Panc1 (cell line): ENCODE results near the gene EIF4E. TPM values are rescaled to one million over a fixed set of nuclear protein-coding genes. Genes with fewer than 3 reads are reported as not detected.

Source experiments
- ATAC-seq: fragments of 200-7000 bp; cut with Tn5 transposase; 2 replicates; pipeline ENCODE4 v1.9.1; 2020; ENCODE audit warnings: mild to moderate bottlenecking, moderate library complexity
- Bru-seq: library from RNA; stranded (reverse); fragments of 400-500 nt; gene quantifications from one replicate; lab custom pipeline; 2021; lab: Mats Ljungman, UMichigan
- BruChase-seq, 2 experiments: library from RNA; stranded (reverse); fragments of 400-500 nt; gene quantifications; one replicate each; lab custom pipeline; 2021; lab: Mats Ljungman, UMichigan
- BruUV-seq: library from RNA; stranded (reverse); fragments of 400-500 nt; replicated peaks from 2 replicates; lab custom pipeline; 2021; lab: Mats Ljungman, UMichigan
- CTCF ChIA-PET: fragments of 300-600 bp; sonication (Branson Sonifier 250); formaldehyde crosslinking; loops from one replicate; lab custom pipeline; 2022; ENCODE audit warnings: antibody characterized with exemption; lab: Charles Lee
- POLR2A ChIA-PET: fragments of 300-600 bp; sonication (Branson Sonifier 250); formaldehyde crosslinking; loops from one replicate; lab custom pipeline; 2022; ENCODE audit warnings: antibody characterized with exemption; lab: Charles Lee
- DNase-seq: peaks from one replicate; pipeline ENCODE4 v3.0.0-alpha.2; 2010; ENCODE audit warnings: low read depth, low spot score
- H3K27ac ChIP-seq: 2 replicates; pipeline ENCODE4 v1.5.1; 2011; ENCODE audit warnings: mild to moderate bottlenecking, low read length, inconsistent platforms
- H3K27me3 ChIP-seq: fragments of 200-500 bp; sonication (Bioruptor generic); 2 replicates; pipeline ENCODE4 v1.6.0; 2014; ENCODE audit warnings: low read length, inconsistent platforms; ENCODE audit not compliant: control insufficient read depth, insufficient read depth
- H3K36me3 ChIP-seq: fragments of 200-500 bp; sonication (Bioruptor generic); 2 replicates; pipeline ENCODE4 v1.5.1; 2014; ENCODE audit warnings: inconsistent platforms, mild to moderate bottlenecking, low read length, moderate library complexity; ENCODE audit not compliant: control insufficient read depth, insufficient read depth
- H3K4me1 ChIP-seq: 2 replicates; pipeline ENCODE4 v1.5.1; 2011; ENCODE audit warnings: inconsistent platforms, mild to moderate bottlenecking, low read length, moderate library complexity; ENCODE audit not compliant: control insufficient read depth, insufficient read depth
- H3K4me3 ChIP-seq, 2 experiments: 2 replicates each; pipeline ENCODE4 v1.5.1; 2011 to 2012; ENCODE audit warnings: low read depth in 2 of 2, low read length in 2 of 2, mild to moderate bottlenecking in 2 of 2, inconsistent platforms in 1 of 2, moderate library complexity in 1 of 2
- H3K9me3 ChIP-seq: fragments of 200-500 bp; sonication (Bioruptor generic); 2 replicates; pipeline ENCODE4 v1.5.1; 2014; ENCODE audit warnings: low read depth, mild to moderate bottlenecking, inconsistent platforms, low read length, moderate library complexity; ENCODE audit not compliant: control insufficient read depth, insufficient read depth
- POLR2AphosphoS5 ChIP-seq: IDR thresholded peaks from 2 replicates; pipeline ENCODE4 v1.6.1; 2012; ENCODE audit warnings: mild to moderate bottlenecking, low read depth, low read length, moderate library complexity
- SIN3A ChIP-seq: IDR thresholded peaks from 2 replicates; pipeline ENCODE4 v1.6.1; 2012; ENCODE audit warnings: low read depth, mild to moderate bottlenecking, low read length, moderate library complexity, borderline replicate concordance; ENCODE audit not compliant: insufficient read depth
- TCF7L2 ChIP-seq: IDR thresholded peaks from 2 replicates; pipeline ENCODE4 v1.6.1; 2011; ENCODE audit warnings: mild to moderate bottlenecking, low read depth, low read length, inconsistent platforms
- in situ Hi-C: cut with HindIII; loops from 2 replicates; pipeline ENCODE4 v1.10.0; 2016; ENCODE audit warnings: low sequenced_read_pairs, low pct_unique_long_range_greater_than_20kb
- intact Hi-C: fragments of 100-400 bp; cut with micrococcal nuclease; formaldehyde crosslinking; loops from one replicate; pipeline ENCODE4 v1.10.0; 2022; ENCODE audit not compliant: unreplicated experiment
- long read RNA-seq: library from polyadenylated mRNA; unstranded; transcript quantifications from one replicate; pipeline ENCODE4 v2.0.0, GENCODE V29; 2021; ENCODE audit not compliant: unreplicated experiment
- polyA plus RNA-seq: library from polyadenylated mRNA; unstranded; fragments of >200 nt; gene quantifications from one replicate; pipeline ENCODE4 v1.2.1, GENCODE V29; 2012; ENCODE audit warnings: missing spikeins; ENCODE audit not compliant: insufficient read length
- total RNA-seq: library from RNA; stranded (reverse); gene quantifications from one replicate; pipeline ENCODE4 v1.2.1, GENCODE V29; 2021; ENCODE audit not compliant: unreplicated experiment
- TF ChIP-seq, protein P1 (sequence below): fragments of 450-650 bp; IDR thresholded peaks from 2 replicates; pipeline ENCODE4 v1.5.1; 2017; ENCODE audit warnings: mild to moderate bottlenecking
- TF ChIP-seq, protein P2 (sequence below), 2 experiments: IDR thresholded peaks; 2 replicates each; pipeline ENCODE4 v1.6.1; 2011 to 2012; ENCODE audit warnings: low read depth in 2 of 2, control low read depth in 1 of 2, low read length in 1 of 2, mild to moderate bottlenecking in 1 of 2, moderate library complexity in 1 of 2; ENCODE audit not compliant: insufficient read depth in 1 of 2

Gene EIF4E, protein sequence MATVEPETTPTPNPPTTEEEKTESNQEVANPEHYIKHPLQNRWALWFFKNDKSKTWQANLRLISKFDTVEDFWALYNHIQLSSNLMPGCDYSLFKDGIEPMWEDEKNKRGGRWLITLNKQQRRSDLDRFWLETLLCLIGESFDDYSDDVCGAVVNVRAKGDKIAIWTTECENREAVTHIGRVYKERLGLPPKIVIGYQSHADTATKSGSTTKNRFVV
- total RNA-seq (89.7 TPM), Bru-seq, nascent RNA (percentile 93 among the genes with signal in this experiment), BruChase-seq, experiment 1, labeled RNA remaining after a 2-hour chase (percentile 89 among the genes with signal in this experiment), BruChase-seq, experiment 2, labeled RNA remaining after a 6-hour chase (percentile 91 among the genes with signal in this experiment)
- polyA plus RNA-seq, result 35.9 TPM
- long read RNA-seq, full-length matches to known transcripts, result 74 of 92 reads
- long read RNA-seq, partial matches to known transcripts, result 10 of 92 reads
- long read RNA-seq, other reads (novel, unspliced or antisense), result 8 of 92 reads

DNA sequence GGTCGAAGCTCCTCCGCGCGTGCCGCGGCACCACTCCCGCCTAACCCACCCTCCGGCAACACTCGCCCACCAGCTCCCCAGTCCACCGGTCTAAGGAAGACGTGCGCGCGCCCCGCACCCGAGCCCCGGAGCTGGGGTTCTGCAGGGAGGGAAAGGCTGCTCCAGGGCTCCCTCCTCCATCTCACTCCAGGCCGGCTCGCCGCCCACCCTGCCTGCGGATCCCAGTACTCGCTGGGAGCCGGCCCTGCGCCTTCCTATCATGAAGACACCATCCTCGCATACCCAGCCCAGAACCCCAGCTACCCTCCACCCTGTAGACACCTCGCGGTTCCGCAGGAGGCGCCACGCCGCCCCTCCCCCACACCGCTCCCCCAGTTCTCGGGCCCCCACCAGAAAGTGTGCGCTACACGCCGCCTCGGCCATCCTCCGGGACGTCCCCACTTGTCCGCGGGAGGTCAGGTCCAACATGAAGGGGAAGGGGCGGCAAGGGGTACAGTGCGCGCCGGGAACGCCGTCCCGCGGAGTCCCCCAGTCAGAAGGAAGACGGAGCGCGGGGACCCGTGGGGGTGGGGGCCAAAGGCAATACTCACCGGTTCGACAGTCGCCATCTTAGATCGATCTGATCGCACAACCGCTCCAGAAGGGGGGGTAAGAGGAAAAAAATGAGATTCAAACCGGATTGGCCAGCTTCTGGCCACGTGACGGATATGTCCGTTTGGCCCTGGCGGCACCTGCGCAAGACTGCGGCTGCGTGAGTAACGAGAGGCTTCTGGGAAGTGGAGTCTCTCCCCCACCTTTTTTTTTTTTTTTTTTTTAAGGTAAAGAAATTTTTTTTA, at the start of gene EIF4E:
EIF4E (minus strand) TSS at position 629 of the 836 bp plus-strand sequence; CDS start at position 608, 21 bp downstream.
- no peaks in the 10 kb centered on the region for H3K9me3 ChIP-seq
- ATAC-seq, result peak; percentile 84
- TF ChIP-seq POLR2AphosphoS5 (0 out of 2 replicates have a peak, but pooled peaks have one; percentile 48), TCF7L2 (no peak)
- TF ChIP-seq, protein P1, sequence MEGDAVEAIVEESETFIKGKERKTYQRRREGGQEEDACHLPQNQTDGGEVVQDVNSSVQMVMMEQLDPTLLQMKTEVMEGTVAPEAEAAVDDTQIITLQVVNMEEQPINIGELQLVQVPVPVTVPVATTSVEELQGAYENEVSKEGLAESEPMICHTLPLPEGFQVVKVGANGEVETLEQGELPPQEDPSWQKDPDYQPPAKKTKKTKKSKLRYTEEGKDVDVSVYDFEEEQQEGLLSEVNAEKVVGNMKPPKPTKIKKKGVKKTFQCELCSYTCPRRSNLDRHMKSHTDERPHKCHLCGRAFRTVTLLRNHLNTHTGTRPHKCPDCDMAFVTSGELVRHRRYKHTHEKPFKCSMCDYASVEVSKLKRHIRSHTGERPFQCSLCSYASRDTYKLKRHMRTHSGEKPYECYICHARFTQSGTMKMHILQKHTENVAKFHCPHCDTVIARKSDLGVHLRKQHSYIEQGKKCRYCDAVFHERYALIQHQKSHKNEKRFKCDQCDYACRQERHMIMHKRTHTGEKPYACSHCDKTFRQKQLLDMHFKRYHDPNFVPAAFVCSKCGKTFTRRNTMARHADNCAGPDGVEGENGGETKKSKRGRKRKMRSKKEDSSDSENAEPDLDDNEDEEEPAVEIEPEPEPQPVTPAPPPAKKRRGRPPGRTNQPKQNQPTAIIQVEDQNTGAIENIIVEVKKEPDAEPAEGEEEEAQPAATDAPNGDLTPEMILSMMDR, result no peak
- DNase-seq, result peak; percentile 90
- ChIA-PET POLR2A (interaction anchor here (0.5 to 0.6 kb wide), 2 partner anchors 16 to 271 kb away, joined by 3 to 4 read pairs; no protein-coding TSS in a partner anchor), CTCF (no interaction called here)
- peaks cover 10% of the 10 kb centered on the region for H3K4me1 ChIP-seq
- H3K27me3 ChIP-seq, result no peaks in the 10 kb centered on the region
- H3K27ac ChIP-seq, result peak within 1 kb of the TSS; percentile 96
- intact Hi-C loops (loop anchor here (5.0 to 10.0 kb wide), 2 partner anchors 126 to 266 kb away; no protein-coding TSS in a partner anchor), in situ Hi-C loops (no loop called here)
- BruUV-seq, result no TSS peak
- peak within 1 kb of the TSS; percentile 67 to 75 for H3K4me3 ChIP-seq
- peaks cover 6% of the 10 kb centered on the region for H3K36me3 ChIP-seq

DNA sequence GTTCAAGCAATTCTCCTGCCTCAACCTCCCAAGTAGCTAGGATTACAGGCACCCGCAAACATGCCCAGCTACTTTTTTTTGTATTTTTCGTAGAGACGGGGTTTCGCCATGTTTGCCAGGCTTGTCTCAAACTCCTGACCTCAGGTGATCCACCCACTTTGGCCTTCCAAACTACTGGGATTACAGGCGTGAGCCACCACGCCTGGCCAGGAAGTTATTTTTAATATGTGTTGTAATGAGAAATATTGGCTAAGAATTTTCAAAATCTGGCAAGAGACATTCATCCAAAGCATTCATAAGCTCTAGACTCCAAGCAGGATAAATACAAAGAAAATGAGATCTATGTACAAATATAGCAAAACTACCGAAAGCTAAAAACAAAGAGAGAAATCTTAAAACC, 48.6 kb upstream of the EIF4E start:
- CTCF ChIA-PET, result no interaction called here
- POLR2A ChIA-PET, result no interaction called here

DNA sequence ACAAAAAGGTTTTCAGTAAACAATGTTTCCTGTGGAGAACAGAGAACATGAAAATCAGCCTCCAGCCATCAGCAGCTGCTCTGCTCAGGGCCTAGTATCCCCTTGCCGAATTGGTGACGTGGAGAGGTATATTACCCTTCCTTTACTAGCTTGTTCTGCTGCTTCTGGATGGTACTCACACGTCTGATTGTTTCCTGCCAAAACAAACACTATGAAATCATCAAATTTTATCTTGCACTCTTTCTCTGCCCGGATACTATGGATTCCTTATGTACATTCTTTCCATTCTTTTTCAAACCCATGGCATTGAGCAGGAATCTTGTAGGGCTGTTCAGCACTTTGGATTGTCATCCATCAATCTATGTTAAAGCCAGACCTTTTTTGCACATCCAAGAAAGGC, 47.8 kb upstream of the EIF4E start:
- H3K36me3 ChIP-seq, result no peaks in the 10 kb centered on the region
- no peaks in the 10 kb centered on the region for H3K4me1 ChIP-seq
- no peak for ATAC-seq
- no peaks in the 10 kb centered on the region for H3K9me3 ChIP-seq
- no peak for DNase-seq
- CTCF ChIA-PET, result interaction anchor here (0.6 kb wide), 1 partner anchor 401 kb away, joined by 7 read pairs; no protein-coding TSS in a partner anchor
- intact Hi-C loops, result no loop called here
- TF ChIP-seq, protein P2, sequence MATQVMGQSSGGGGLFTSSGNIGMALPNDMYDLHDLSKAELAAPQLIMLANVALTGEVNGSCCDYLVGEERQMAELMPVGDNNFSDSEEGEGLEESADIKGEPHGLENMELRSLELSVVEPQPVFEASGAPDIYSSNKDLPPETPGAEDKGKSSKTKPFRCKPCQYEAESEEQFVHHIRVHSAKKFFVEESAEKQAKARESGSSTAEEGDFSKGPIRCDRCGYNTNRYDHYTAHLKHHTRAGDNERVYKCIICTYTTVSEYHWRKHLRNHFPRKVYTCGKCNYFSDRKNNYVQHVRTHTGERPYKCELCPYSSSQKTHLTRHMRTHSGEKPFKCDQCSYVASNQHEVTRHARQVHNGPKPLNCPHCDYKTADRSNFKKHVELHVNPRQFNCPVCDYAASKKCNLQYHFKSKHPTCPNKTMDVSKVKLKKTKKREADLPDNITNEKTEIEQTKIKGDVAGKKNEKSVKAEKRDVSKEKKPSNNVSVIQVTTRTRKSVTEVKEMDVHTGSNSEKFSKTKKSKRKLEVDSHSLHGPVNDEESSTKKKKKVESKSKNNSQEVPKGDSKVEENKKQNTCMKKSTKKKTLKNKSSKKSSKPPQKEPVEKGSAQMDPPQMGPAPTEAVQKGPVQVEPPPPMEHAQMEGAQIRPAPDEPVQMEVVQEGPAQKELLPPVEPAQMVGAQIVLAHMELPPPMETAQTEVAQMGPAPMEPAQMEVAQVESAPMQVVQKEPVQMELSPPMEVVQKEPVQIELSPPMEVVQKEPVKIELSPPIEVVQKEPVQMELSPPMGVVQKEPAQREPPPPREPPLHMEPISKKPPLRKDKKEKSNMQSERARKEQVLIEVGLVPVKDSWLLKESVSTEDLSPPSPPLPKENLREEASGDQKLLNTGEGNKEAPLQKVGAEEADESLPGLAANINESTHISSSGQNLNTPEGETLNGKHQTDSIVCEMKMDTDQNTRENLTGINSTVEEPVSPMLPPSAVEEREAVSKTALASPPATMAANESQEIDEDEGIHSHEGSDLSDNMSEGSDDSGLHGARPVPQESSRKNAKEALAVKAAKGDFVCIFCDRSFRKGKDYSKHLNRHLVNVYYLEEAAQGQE (IDR thresholded peaks at IDR 0.05; ENCODE audit: insufficient read depth in 1 of 2, low read depth in 2 of 2, low read length in 1 of 2), result no peak
- TF ChIP-seq POLR2AphosphoS5 (no peak), SIN3A (no peak), TCF7L2 (no peak)
- TF ChIP-seq, protein P1, result no peak
- no peak overlapping the region for H3K27ac ChIP-seq
- in situ Hi-C loops, result no loop called here
- H3K27me3 ChIP-seq, result no peaks in the 10 kb centered on the region
- POLR2A ChIA-PET, result no interaction called here
- no TSS peak for BruUV-seq
- H3K4me3 ChIP-seq, result no peak overlapping the region

More for the DNA sequence above, 48.6 kb upstream of the EIF4E start:
- no peaks in the 10 kb centered on the region for H3K27me3 ChIP-seq
- no peaks in the 10 kb centered on the region for H3K4me1 ChIP-seq
- TF ChIP-seq TCF7L2 (no peak), SIN3A (no peak)
- no TSS peak for BruUV-seq
- DNase-seq, result no peak
- intact Hi-C loops (no loop called here), in situ Hi-C loops (no loop called here)
- no peak overlapping the region for H3K4me3 ChIP-seq
- H3K27ac ChIP-seq, result no peak overlapping the region
- ATAC-seq, result no peak
- H3K9me3 ChIP-seq, result no peaks in the 10 kb centered on the region
- H3K36me3 ChIP-seq, result no peaks in the 10 kb centered on the region
